ENCODE measurements around the gene OPA3. TPM values are rescaled to one million over a fixed set of nuclear protein-coding genes. Genes with fewer than 3 reads are reported as not detected.
A peak's percentile ranks its signal among the peaks of the same experiment; 100 is the strongest.
"Not testable (repeated sequence)": the region's sequence is repeated elsewhere in the genome, so short reads cannot be mapped to it uniquely, and the experiment has no call there.

The OPA3 gene
- total and polyA plus RNA-seq, 5 donors = 17.5 to 27.6 (median 23.2) TPM

GRCh38 chr19:45615056-45615455, 30.5 kb upstream of the OPA3 start:
- H3K4me3 ChIP-seq (ENCODE audit: low read length); DNase-seq; H3K9me3 ChIP-seq (ENCODE audit: control insufficient read depth, low read length); H3K27me3 ChIP-seq (ENCODE audit: control insufficient read depth, insufficient read depth); H3K4me1 ChIP-seq (ENCODE audit: control insufficient read depth, insufficient read depth, low read length); H3K27ac ChIP-seq (ENCODE audit: low read length); intact Hi-C loops (cut with DNase I); ATAC-seq: not testable (repeated sequence)
- 93% methylated on average over 9 of the region's 9 CpGs for WGBS

DNA sequence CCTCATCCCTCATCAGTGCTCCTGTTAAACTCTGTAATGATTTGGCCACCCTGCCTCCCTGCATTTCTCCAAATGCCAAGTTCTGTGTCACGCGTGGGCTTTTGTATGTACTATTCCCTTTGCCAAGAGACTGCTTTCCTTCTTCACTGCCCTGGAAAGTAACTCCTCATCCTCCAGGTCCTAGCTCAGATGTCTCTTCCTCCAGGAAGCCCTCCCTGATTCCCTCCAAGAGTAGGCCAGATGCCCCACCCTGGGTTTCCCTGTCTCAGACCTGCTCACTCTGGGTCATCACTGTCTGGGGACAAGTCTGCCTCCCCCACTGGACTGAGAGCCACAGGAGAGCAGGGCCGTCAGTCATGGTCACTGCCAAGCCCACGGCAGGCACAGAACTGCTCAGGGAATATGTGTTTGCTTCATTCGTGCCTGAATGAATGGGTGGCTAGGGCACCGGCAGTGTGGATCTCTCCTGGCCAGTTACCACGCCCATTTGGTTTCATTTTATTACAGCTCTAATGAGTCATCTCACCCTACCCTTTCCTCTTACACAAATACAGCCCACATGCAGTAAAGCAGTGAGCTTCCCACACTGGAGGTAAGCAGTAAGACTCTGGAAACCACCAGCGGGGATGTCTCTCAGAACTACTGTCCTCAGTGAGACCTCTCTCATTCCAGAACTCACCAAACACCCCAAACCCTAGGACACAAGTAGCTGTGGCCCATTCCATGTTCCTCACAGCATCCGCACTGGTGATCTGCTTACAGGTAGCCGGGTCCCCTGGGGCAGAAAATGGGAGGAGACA, 29.5 kb upstream of the OPA3 start:
- Histone ChIP-seq H3K9me3 (ENCODE audit: control insufficient read depth, low read length) (no peaks in the 10 kb centered on the region), H3K27me3 (ENCODE audit: control insufficient read depth, insufficient read depth) (no peaks in the 10 kb centered on the region), H3K4me1 (ENCODE audit: control insufficient read depth, insufficient read depth, low read length) (no peaks in the 10 kb centered on the region), H3K4me3 (ENCODE audit: low read length) (no peak overlapping the region), H3K27ac (ENCODE audit: low read length) (no peak overlapping the region)
- WGBS = 76% methylated on average over 10 of the region's 10 CpGs
- ATAC-seq (peak; percentile 16 to 69), DNase-seq (peak in 1 of 3 donors; percentile 28)
- intact Hi-C loops (cut with DNase I) = no loop called here

- H3K27ac ChIP-seq (ENCODE audit: low read length) = no peak overlapping the region
- no peak overlapping the region for H3K4me3 ChIP-seq (ENCODE audit: low read length)
- H3K27me3 ChIP-seq (ENCODE audit: control insufficient read depth, insufficient read depth) = no peaks in the 10 kb centered on the region
- ATAC-seq (no peak), DNase-seq (no peak)
- H3K4me1 ChIP-seq (ENCODE audit: control insufficient read depth, insufficient read depth, low read length) = no peaks in the 10 kb centered on the region
- H3K9me3 ChIP-seq (ENCODE audit: control insufficient read depth, low read length) = no peaks in the 10 kb centered on the region
- intact Hi-C loops (cut with DNase I) = loop anchor here in 1 of 4 donors (5.0 kb wide), 1 partner anchor 33 kb away; no protein-coding TSS in a partner anchor
- 93% methylated on average over 6 of the region's 6 CpGs for WGBS
Observed at GRCh38 chr19:45608948-45609347, 24.3 kb upstream of the OPA3 start.

DNA sequence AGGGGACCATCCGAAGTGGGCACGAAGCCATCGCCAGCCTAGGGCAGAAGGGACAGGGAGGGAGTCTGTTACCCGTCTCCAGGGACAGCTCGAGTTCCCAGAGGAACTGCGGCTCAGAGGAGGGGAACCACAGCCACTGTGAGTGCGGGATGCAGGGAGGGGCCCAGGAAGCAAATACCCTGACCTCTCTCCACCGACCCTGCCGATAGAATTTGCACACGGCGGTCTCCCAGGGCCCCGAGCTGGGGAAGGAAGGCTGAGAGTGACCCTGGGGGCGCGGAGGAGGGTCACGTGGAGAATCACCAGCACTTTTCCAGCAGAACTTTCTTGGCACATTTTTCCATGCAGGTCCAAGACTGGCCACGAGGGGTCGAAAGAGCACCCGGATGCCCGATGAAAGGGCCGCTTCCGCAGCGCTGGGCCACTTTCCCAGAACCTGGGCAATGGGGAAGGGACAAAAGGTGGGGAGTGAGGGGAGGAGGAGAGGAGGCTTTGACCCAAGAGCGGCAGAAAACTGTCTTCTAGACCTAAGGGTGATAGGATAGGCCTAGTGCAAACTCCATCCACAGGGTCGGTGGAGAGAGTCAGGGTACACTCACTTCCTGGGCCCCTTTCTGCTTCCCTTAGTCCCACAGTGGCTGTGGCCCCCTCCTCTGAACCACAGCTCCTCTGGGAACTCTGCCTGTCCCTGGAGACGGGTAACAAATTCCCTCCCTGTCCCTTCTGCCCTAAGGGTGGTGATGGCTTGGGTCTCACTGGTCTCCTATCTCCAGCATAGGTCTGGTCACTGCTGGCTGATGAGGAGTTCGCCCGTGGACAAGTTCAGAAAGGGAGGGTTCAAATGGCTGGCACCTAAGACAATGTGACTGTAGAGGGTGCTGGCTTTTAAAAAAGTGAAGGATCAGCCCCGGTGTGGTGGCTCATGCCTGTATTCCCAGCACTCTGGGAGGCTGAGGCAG, 22.7 kb upstream of the OPA3 start:
- no peaks in the 10 kb centered on the region for H3K9me3 ChIP-seq (ENCODE audit: control insufficient read depth, low read length)
- H3K27ac ChIP-seq (ENCODE audit: low read length) = peak overlapping the region; percentile 3
- peak; percentile 75 to 92 (median 91) for DNase-seq
- intact Hi-C loops (cut with DNase I) = loop anchor here in 1 of 4 donors (5.0 kb wide), 1 partner anchor 35 kb away; no protein-coding TSS in a partner anchor
- H3K4me3 ChIP-seq (ENCODE audit: low read length) = no peak overlapping the region
- H3K4me1 ChIP-seq (ENCODE audit: control insufficient read depth, insufficient read depth, low read length) = no peaks in the 10 kb centered on the region
- 13% methylated on average over 28 of the region's 28 CpGs for WGBS
- peak; percentile 84 to 85 for ATAC-seq
- H3K27me3 ChIP-seq (ENCODE audit: control insufficient read depth, insufficient read depth) = no peaks in the 10 kb centered on the region

DNA sequence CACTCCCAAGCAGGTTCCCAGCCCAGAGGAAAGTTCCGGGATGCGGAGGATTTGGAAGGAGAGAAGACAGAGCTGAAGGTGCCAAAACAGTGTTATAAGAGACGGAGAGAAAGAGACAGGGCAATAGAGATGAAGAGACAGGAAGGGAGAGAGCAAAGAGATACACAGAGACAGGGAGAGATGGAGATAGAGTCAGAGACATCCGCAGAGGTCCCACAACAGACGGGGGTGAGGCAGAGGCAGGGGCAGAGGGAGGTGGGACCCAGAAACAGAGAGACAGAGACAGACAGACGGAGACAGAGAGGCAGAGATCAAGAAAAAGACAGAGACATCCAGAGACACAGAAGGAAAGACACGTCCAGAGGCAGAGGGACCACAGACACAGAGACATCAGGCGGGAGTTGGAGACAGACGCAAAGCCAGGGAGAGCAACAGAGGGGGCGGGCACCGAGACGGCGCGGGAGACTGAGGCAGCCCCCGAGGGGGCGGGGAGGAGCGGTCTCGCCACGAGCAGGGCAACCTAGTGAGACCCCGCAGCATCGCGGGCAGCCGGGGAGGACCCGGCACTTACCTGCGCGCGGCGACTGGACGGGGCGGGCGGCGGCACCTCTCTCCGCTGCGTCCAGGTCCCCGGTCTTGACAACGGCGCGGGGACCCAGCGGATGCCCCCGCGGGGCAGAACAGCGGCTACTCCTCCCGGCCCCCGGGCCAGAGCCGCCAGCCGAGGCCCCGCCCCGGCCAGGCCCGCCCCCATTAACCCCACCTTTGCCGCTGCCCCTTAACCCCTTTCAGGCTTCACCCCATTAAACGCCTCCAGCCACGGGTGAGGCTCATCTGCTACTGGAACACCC, 17.1 kb upstream of the OPA3 start, which contains the start of gene GPR4:
Gene GPR4 (minus strand): TSS at position 689 of the 851 bp plus-strand sequence. CDS start 10,346 bp downstream, outside the sequence.
- WGBS = 1% methylated on average over 52 of the region's 52 CpGs
- Histone ChIP-seq H3K27ac (ENCODE audit: low read length) (peak within 1 kb of the TSS; percentile 65), H3K27me3 (ENCODE audit: control insufficient read depth, insufficient read depth) (no peaks in the 10 kb centered on the region), H3K4me1 (ENCODE audit: control insufficient read depth, insufficient read depth, low read length) (peaks cover 3% of the 10 kb centered on the region), H3K4me3 (ENCODE audit: low read length) (peak within 1 kb of the TSS; percentile 42), H3K9me3 (ENCODE audit: control insufficient read depth, low read length) (no peaks in the 10 kb centered on the region)
- ATAC-seq (peak; percentile 65 to 80), DNase-seq (peak in 2 of 3 donors; percentile 71 to 77)
- intact Hi-C loops (cut with DNase I) = no loop called here

GRCh38 chr19:45601115-45601514, 16.5 kb upstream of the OPA3 start:
- H3K27me3 ChIP-seq (ENCODE audit: control insufficient read depth, insufficient read depth) = no peaks in the 10 kb centered on the region
- H3K27ac ChIP-seq (ENCODE audit: low read length) = peak overlapping the region; percentile 65
- H3K4me3 ChIP-seq (ENCODE audit: low read length) = peak overlapping the region; percentile 42
- WGBS = 8% methylated on average over 10 of the region's 10 CpGs
- peaks cover 3% of the 10 kb centered on the region for H3K4me1 ChIP-seq (ENCODE audit: control insufficient read depth, insufficient read depth, low read length)
- H3K9me3 ChIP-seq (ENCODE audit: control insufficient read depth, low read length) = no peaks in the 10 kb centered on the region
- ATAC-seq (peak; percentile 35 to 54), DNase-seq (no peak)
- intact Hi-C loops (cut with DNase I) = no loop called here

DNA sequence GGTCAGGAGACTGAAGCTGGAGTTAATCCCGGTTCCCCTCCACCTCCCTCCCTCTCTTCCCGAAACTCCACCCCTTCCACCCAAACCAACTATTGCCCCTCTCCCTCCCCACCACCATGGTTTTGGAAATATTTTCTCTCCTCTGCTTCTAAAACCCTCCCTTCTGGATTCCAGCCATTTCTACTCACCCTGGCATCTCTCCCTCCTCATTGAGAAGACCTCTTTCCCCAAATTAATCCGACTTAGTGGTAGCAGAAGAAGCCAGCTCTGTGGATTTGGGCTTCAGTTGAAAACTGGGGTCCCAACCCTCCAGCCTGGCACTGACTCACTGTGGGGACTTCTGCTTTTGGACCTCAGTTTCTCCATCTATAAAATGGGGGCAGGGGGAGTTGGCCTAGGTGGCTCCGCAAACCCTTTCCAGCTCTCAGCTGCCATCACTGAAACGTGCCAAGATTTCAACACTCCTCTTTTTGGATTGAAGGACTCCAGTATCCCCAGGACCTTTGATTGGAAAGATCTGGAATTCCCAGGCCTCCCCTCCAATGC, 15.8 kb upstream of the OPA3 start:
- peaks cover 3% of the 10 kb centered on the region for H3K4me1 ChIP-seq (ENCODE audit: control insufficient read depth, insufficient read depth, low read length)
- peak overlapping the region; percentile 65 for H3K27ac ChIP-seq (ENCODE audit: low read length)
- no peaks in the 10 kb centered on the region for H3K27me3 ChIP-seq (ENCODE audit: control insufficient read depth, insufficient read depth)
- ATAC-seq = no peak
- 33% methylated on average over 5 of the region's 5 CpGs for WGBS
- H3K9me3 ChIP-seq (ENCODE audit: control insufficient read depth, low read length) = no peaks in the 10 kb centered on the region
- peak overlapping the region; percentile 42 for H3K4me3 ChIP-seq (ENCODE audit: low read length)
- no peak for DNase-seq
- intact Hi-C loops (cut with DNase I) = no loop called here

DNA sequence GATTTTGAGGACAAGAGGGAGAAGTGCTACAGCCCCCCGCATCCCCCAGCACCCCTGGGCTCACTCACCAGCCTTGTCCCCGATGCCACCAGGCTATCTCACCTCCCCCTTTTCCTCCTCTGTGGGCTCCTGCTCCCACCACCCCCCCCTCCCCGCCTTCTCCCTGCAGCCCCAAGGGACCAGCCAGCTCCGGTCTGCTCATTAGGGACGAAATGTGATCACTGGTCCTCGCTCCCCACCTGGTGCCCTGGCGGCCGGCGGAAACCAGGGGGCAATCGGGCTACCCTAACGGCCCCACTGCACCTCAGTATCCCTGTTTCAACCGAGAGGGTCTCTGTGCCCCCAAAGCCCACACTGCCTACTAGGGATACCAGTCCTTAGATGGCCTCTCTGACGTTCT, 14.7 kb upstream of the OPA3 start:
- H3K27ac ChIP-seq (ENCODE audit: low read length) = peak overlapping the region; percentile 61
- WGBS = 8% methylated on average over 13 of the region's 13 CpGs
- H3K27me3 ChIP-seq (ENCODE audit: control insufficient read depth, insufficient read depth) = no peaks in the 10 kb centered on the region
- peak overlapping the region; percentile 3 for H3K4me3 ChIP-seq (ENCODE audit: low read length)
- ATAC-seq = no peak
- no peaks in the 10 kb centered on the region for H3K9me3 ChIP-seq (ENCODE audit: control insufficient read depth, low read length)
- intact Hi-C loops (cut with DNase I) = no loop called here
- H3K4me1 ChIP-seq (ENCODE audit: control insufficient read depth, insufficient read depth, low read length) = peaks cover 3% of the 10 kb centered on the region
- DNase-seq = no peak

DNA sequence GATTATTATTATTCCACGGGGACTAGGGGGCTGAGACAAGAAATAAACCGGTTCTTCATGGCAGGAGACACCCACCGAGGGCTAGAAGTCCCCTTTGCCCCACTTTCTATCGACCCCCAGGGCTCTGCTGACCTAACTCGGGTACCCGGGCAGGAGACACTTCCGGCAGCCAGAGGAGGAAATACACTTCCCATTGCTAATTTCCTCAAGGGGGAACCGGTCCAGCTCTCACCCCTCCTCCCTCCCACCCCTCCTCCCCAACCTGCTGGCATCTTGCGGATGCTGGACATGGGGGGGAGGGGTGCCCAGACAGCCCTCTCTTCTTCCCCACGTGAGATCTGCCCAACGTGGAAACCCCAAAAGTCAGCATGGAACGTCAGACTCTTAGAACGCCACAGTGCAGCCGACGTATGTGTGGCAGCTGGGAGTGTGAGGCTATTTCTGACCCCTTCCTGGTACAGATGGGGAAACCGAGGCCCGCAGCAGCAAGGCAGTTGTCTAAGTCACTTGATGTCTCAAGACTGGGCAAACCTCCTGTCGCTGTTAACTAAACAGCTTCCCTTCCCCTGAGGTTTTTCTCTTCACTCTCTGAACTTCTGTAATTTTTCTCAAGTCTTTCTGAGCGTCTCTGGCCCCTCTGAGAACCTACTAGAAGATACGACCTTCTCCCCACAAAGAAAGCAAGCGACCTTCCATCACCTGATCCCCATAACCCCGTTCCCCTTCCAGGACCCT, 13.8 kb upstream of the OPA3 start:
- peak in 1 of 2 donors; percentile 53 for ATAC-seq

More for the DNA sequence above, 13.8 kb upstream of the OPA3 start:
- Histone ChIP-seq H3K4me3 (ENCODE audit: low read length) (peak overlapping the region; percentile 26), H3K27ac (ENCODE audit: low read length) (peak overlapping the region; percentile 38), H3K9me3 (ENCODE audit: control insufficient read depth, low read length) (no peaks in the 10 kb centered on the region), H3K4me1 (ENCODE audit: control insufficient read depth, insufficient read depth, low read length) (peaks cover 3% of the 10 kb centered on the region), H3K27me3 (ENCODE audit: control insufficient read depth, insufficient read depth) (no peaks in the 10 kb centered on the region)
- WGBS = 3% methylated on average over 22 of the region's 22 CpGs
- intact Hi-C loops (cut with DNase I) = no loop called here
- peak in 2 of 3 donors; percentile 58 to 62 for DNase-seq

All from right cardiac atrium (tissue), 5 donors.